Astrocyte (in vitro differentiated cells and primary cell): ENCODE data around the gene ST6GALNAC3. TPM values are rescaled to one million over a fixed set of nuclear protein-coding genes. Genes with fewer than 3 reads are reported as not detected.

Experiments used
- DNase-seq: peaks from one replicate; pipeline ENCODE4 v3.0.0-alpha.2; 2010; ENCODE audit warnings: low read depth
- FAIRE-seq: peaks from 2 replicates; lab custom pipeline; 2011; peaks lifted over from hg19 to GRCh38; lab: Jason Lieb, UNC
- H2AFZ ChIP-seq: 2 replicates; pipeline ENCODE4 v1.6.0; 2012; ENCODE audit warnings: low read depth, low read length, inconsistent platforms
- H3K27ac ChIP-seq: 2 replicates; pipeline ENCODE4 v1.5.1; 2011; ENCODE audit warnings: low read depth, low read length, inconsistent platforms
- H3K27me3 ChIP-seq: 2 replicates; pipeline ENCODE4 v1.6.0; 2011; ENCODE audit warnings: low read length, inconsistent platforms; ENCODE audit not compliant: insufficient read depth
- H3K36me3 ChIP-seq: 2 replicates; pipeline ENCODE4 v1.5.1; 2011; ENCODE audit warnings: low read length, inconsistent platforms; ENCODE audit not compliant: insufficient read depth
- H3K4me1 ChIP-seq: 2 replicates; pipeline ENCODE4 v1.5.1; 2011; ENCODE audit warnings: low read length, inconsistent platforms; ENCODE audit not compliant: insufficient read depth
- H3K4me2 ChIP-seq: 2 replicates; pipeline ENCODE4 v1.6.0; 2012; ENCODE audit warnings: low read length, inconsistent platforms
- H3K4me3 ChIP-seq: 2 replicates; pipeline ENCODE4 v1.5.1; 2011; ENCODE audit warnings: low read depth, mild to moderate bottlenecking, low read length, inconsistent platforms; ENCODE audit not compliant: insufficient read depth
- H3K79me2 ChIP-seq: 2 replicates; pipeline ENCODE4 v1.6.0; 2012; ENCODE audit warnings: mild to moderate bottlenecking, low read length, inconsistent platforms; ENCODE audit not compliant: insufficient read depth
- H3K9ac ChIP-seq: 2 replicates; pipeline ENCODE4 v1.6.0; 2012; ENCODE audit warnings: mild to moderate bottlenecking, low read length, inconsistent platforms
- H3K9me3 ChIP-seq: 2 replicates; pipeline ENCODE4 v1.5.1; 2012; ENCODE audit warnings: low read depth, mild to moderate bottlenecking, low read length, inconsistent platforms; ENCODE audit not compliant: insufficient read depth
- H4K20me1 ChIP-seq: 2 replicates; pipeline ENCODE4 v1.6.0; 2012; ENCODE audit warnings: low read length, inconsistent platforms; ENCODE audit not compliant: insufficient read depth
- H3K27ac Mint-ChIP-seq: one replicate; pipeline ENCODE4 v1.8.0; 2021; ENCODE audit warnings: mild to moderate bottlenecking, mixed read lengths; ENCODE audit not compliant: unreplicated experiment
- H3K27me3 Mint-ChIP-seq: one replicate; pipeline ENCODE4 v1.8.0; 2021; ENCODE audit warnings: low read depth, mixed read lengths; ENCODE audit not compliant: unreplicated experiment
- H3K36me3 Mint-ChIP-seq: one replicate; pipeline ENCODE4 v1.8.0; 2021; ENCODE audit warnings: low read depth, mixed read lengths; ENCODE audit not compliant: unreplicated experiment
- H3K4me1 Mint-ChIP-seq: one replicate; pipeline ENCODE4 v1.8.0; 2021; ENCODE audit warnings: low read depth, mixed read lengths; ENCODE audit not compliant: unreplicated experiment
- H3K4me3 Mint-ChIP-seq: one replicate; pipeline ENCODE4 v1.8.0; 2021; ENCODE audit warnings: mild to moderate bottlenecking, moderate library complexity, mixed read lengths; ENCODE audit not compliant: unreplicated experiment
- H3K9me3 Mint-ChIP-seq: one replicate; pipeline ENCODE4 v1.8.0; 2021; ENCODE audit warnings: mild to moderate bottlenecking, mixed read lengths; ENCODE audit not compliant: unreplicated experiment
- CTCF ChIP-seq: IDR thresholded peaks from 2 replicates; pipeline ENCODE4 v1.5.1; 2011; ENCODE audit warnings: low read depth, mild to moderate bottlenecking, inconsistent platforms, low read length, moderate library complexity; ENCODE audit not compliant: insufficient read depth
- EZH2 ChIP-seq: IDR thresholded peaks from 2 replicates; pipeline ENCODE4 v1.6.1; 2012; ENCODE audit warnings: mild to moderate bottlenecking, low read length, inconsistent platforms; ENCODE audit not compliant: insufficient read depth
- total RNA-seq: library from RNA; stranded (reverse); gene quantifications from 2 replicates; pipeline ENCODE4 v1.2.1, GENCODE V29; 2021

ST6GALNAC3 gene
- total RNA-seq, 1 donor from 2014 or later, result 3.2 TPM

- no peaks in the 10 kb centered on the region for H3K4me1 ChIP-seq
- Mint-ChIP-seq H3K36me3 (no peaks in the 10 kb centered on the region), H3K4me3 (no peak overlapping the region), H3K4me1 (no peaks in the 10 kb centered on the region), H3K9me3 (no peaks in the 10 kb centered on the region), H3K27ac (no peak overlapping the region), H3K27me3 (peaks cover 2% of the 10 kb centered on the region)
- H3K4me3 ChIP-seq, result no peak overlapping the region
- H3K9ac ChIP-seq, result no peak overlapping the region
- no peaks in the 10 kb centered on the region for H3K79me2 ChIP-seq
- DNase-seq, result no peak
- FAIRE-seq, result no peak
- no peak overlapping the region for H3K4me2 ChIP-seq
- TF ChIP-seq CTCF, result no peak
- TF ChIP-seq EZH2, result no peak
- no peaks in the 10 kb centered on the region for H3K36me3 ChIP-seq
- H3K9me3 ChIP-seq, result peaks cover 2% of the 10 kb centered on the region
- no peaks in the 10 kb centered on the region for H4K20me1 ChIP-seq
- H3K27me3 ChIP-seq, result no peaks in the 10 kb centered on the region
- H2AFZ ChIP-seq, result no peak overlapping the region
- no peak overlapping the region for H3K27ac ChIP-seq
Measured at GRCh38 chr1:76428028-76428427, 353.5 kb downstream of the ST6GALNAC3 start.

GRCh38 chr1:76430531-76430930 is 356.0 kb downstream of the ST6GALNAC3 start:
- H3K4me1 ChIP-seq, result no peaks in the 10 kb centered on the region
- Mint-ChIP-seq H3K27ac (no peak overlapping the region), H3K27me3 (no peaks in the 10 kb centered on the region), H3K4me1 (no peaks in the 10 kb centered on the region), H3K9me3 (no peaks in the 10 kb centered on the region), H3K36me3 (no peaks in the 10 kb centered on the region), H3K4me3 (no peak overlapping the region)
- H3K4me2 ChIP-seq, result no peak overlapping the region
- no peak for TF ChIP-seq CTCF
- no peak for TF ChIP-seq EZH2
- no peak overlapping the region for H3K4me3 ChIP-seq
- DNase-seq (no peak), FAIRE-seq (no peak)
- no peaks in the 10 kb centered on the region for H3K27me3 ChIP-seq
- peaks cover 2% of the 10 kb centered on the region for H3K9me3 ChIP-seq
- no peaks in the 10 kb centered on the region for H3K36me3 ChIP-seq
- H3K27ac ChIP-seq, result no peak overlapping the region
- H2AFZ ChIP-seq, result no peak overlapping the region
- no peaks in the 10 kb centered on the region for H4K20me1 ChIP-seq
- H3K9ac ChIP-seq, result no peak overlapping the region
- no peaks in the 10 kb centered on the region for H3K79me2 ChIP-seq

GRCh38 chr1:76433526-76433925 is 359.0 kb downstream of the ST6GALNAC3 start:
- H3K79me2 ChIP-seq, result no peaks in the 10 kb centered on the region
- no peaks in the 10 kb centered on the region for H3K27me3 ChIP-seq
- TF ChIP-seq CTCF, result no peak
- no peak for TF ChIP-seq EZH2
- no peak overlapping the region for H3K27ac Mint-ChIP-seq
- H3K9me3 Mint-ChIP-seq, result no peaks in the 10 kb centered on the region
- no peak overlapping the region for H3K4me3 Mint-ChIP-seq
- H3K4me2 ChIP-seq, result no peak overlapping the region
- no peaks in the 10 kb centered on the region for H3K36me3 Mint-ChIP-seq
- H3K36me3 ChIP-seq, result no peaks in the 10 kb centered on the region
- H3K9ac ChIP-seq, result no peak overlapping the region
- no peak overlapping the region for H3K4me3 ChIP-seq
- no peaks in the 10 kb centered on the region for H4K20me1 ChIP-seq
- FAIRE-seq (no peak), DNase-seq (peak; percentile 8)
- H3K27me3 Mint-ChIP-seq, result no peaks in the 10 kb centered on the region
- H2AFZ ChIP-seq, result no peak overlapping the region
- no peaks in the 10 kb centered on the region for H3K4me1 ChIP-seq
- no peaks in the 10 kb centered on the region for H3K9me3 ChIP-seq
- no peaks in the 10 kb centered on the region for H3K4me1 Mint-ChIP-seq
- no peak overlapping the region for H3K27ac ChIP-seq
